Right atrium auricular region (tissue), 2 donors: ENCODE data around the gene SAMD4A. TPM values are rescaled to one million over a fixed set of nuclear protein-coding genes. Genes with fewer than 3 reads are reported as not detected.

Experiments
- DNase-seq: peaks from one replicate; pipeline ENCODE4 v3.0.0-alpha.2; 2019; ENCODE audit warnings: low spot score
- H3K27ac ChIP-seq, 2 donors: fragments of 200-600 bp; sonication (generic); 1 replicate in 1 of 2; 2 replicates in 1 of 2; pipeline ENCODE4 v1.5.1; 2016 to 2019
- H3K27me3 ChIP-seq, 2 donors: fragments of 200-600 bp; sonication (generic); one replicate each; pipeline versions ENCODE4 v1.5.1 to v1.6.0; 2017 to 2019
- H3K36me3 ChIP-seq: fragments of 200-600 bp; sonication (generic); one replicate; pipeline ENCODE4 v1.5.1; 2016
- H3K4me1 ChIP-seq, 2 donors: fragments of 200-600 bp; sonication (generic); one replicate each; pipeline versions ENCODE4 v1.5.1 to v1.6.0; 2017 to 2019
- H3K4me3 ChIP-seq, 2 donors: fragments of 200-600 bp; sonication (generic); 1 replicate in 1 of 2; 2 replicates in 1 of 2; pipeline ENCODE4 v1.5.1; 2017 to 2019; ENCODE audit warnings: mild to moderate bottlenecking in 1 of 2, moderate library complexity in 1 of 2
- H3K9me3 ChIP-seq, 2 donors: fragments of 200-600 bp; sonication (generic); one replicate each; pipeline ENCODE4 v1.5.1; 2019
- CTCF ChIP-seq, 2 donors: fragments of 200-600 bp; sonication (generic); IDR thresholded peaks; one replicate each; pipeline ENCODE4 v1.5.1; 2019; ENCODE audit warnings: antibody characterized with exemption in 2 of 2
- total RNA-seq, 2 donors: library from RNA; depleted of rRNA; stranded (reverse); fragments of >200 nt; gene quantifications; one replicate each; pipeline ENCODE4 v1.1.0, GENCODE V29; 2016

SAMD4A gene
- total RNA-seq, 2 donors from 2014 or later: 74.5 to 102 TPM

DNA sequence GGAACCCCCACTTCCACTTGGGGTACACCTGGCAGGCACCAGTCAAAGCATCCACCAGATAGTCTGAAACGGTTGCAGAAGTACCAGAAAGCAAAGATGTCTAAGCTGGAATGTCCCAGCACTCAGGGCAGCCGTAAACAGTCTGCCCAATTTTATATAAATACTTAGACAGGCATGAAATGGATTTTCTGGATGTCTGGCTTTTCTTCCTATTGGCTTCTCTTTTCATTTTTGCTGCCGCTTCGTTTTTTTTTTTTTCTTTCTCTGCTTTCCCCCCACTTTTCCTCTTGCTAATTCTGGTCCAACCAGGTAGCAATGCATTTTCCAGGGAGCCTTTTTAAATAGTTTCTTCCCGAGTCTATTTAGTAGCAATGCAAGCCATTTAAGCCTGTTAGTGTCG, 168.0 kb downstream of the SAMD4A start:
- no peaks in the 10 kb centered on the region for H3K9me3 ChIP-seq
- no peak for TF ChIP-seq CTCF (IDR thresholded peaks at IDR 0.05)
- no peaks in the 10 kb centered on the region for H3K27me3 ChIP-seq
- DNase-seq: no peak
- H3K27ac ChIP-seq: peak overlapping the region; percentile 20 to 45
- no peak overlapping the region for H3K4me3 ChIP-seq
- peaks cover 0 to 37% of the 10 kb centered on the region in 2 donors for H3K4me1 ChIP-seq
- peaks cover 12% of the 10 kb centered on the region for H3K36me3 ChIP-seq

GRCh38 chr14:54735424-54735823, 168.5 kb downstream of the SAMD4A start:
- Histone ChIP-seq H3K27ac (peak overlapping the region; percentile 20 to 45), H3K4me1 (peaks cover 0 to 32% of the 10 kb centered on the region in 2 donors), H3K36me3 (peaks cover 12% of the 10 kb centered on the region), H3K4me3 (no peak overlapping the region), H3K9me3 (no peaks in the 10 kb centered on the region), H3K27me3 (no peaks in the 10 kb centered on the region)
- no peak for DNase-seq
- TF ChIP-seq CTCF (IDR thresholded peaks at IDR 0.05): no peak

- H3K27ac ChIP-seq: peak overlapping the region in 1 of 2 donors; percentile 61
- H3K4me1 ChIP-seq: peaks cover 0 to 25% of the 10 kb centered on the region in 2 donors
- H3K36me3 ChIP-seq: peaks cover 17% of the 10 kb centered on the region
- no peaks in the 10 kb centered on the region for H3K9me3 ChIP-seq
- no peak overlapping the region for H3K4me3 ChIP-seq
- no peak for TF ChIP-seq CTCF (IDR thresholded peaks at IDR 0.05)
- no peak for DNase-seq
- H3K27me3 ChIP-seq: no peaks in the 10 kb centered on the region
These were observed 170.3 kb downstream of the SAMD4A start for GRCh38 chr14:54737132-54737711.

DNA sequence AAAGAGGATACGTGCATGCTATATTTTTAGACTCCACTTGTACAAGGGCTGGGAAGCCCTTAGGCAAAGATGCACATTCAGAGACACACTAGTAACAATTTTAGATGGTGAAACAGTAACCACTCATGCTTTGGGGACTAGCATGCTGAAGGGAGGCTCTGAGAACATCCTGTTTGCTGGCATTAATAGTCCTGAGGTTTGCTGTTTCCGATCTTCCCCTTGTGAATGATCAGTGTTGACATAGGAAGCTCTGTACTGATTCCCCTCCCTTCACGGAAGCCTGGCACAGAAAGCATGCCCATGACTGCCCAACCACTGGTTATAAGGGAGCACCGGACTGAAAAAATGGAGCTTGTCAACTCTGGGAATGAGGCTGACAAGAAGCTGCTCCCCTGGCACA, 171.1 kb downstream of the SAMD4A start:
- H3K36me3 ChIP-seq: peaks cover 19% of the 10 kb centered on the region
- peak; percentile 52 for DNase-seq
- TF ChIP-seq CTCF (IDR thresholded peaks at IDR 0.05): no peak
- H3K4me3 ChIP-seq: no peak overlapping the region
- H3K27ac ChIP-seq: peak overlapping the region; percentile 6 to 61
- H3K9me3 ChIP-seq: no peaks in the 10 kb centered on the region
- peaks cover 0 to 25% of the 10 kb centered on the region in 2 donors for H3K4me1 ChIP-seq
- no peaks in the 10 kb centered on the region for H3K27me3 ChIP-seq

DNA sequence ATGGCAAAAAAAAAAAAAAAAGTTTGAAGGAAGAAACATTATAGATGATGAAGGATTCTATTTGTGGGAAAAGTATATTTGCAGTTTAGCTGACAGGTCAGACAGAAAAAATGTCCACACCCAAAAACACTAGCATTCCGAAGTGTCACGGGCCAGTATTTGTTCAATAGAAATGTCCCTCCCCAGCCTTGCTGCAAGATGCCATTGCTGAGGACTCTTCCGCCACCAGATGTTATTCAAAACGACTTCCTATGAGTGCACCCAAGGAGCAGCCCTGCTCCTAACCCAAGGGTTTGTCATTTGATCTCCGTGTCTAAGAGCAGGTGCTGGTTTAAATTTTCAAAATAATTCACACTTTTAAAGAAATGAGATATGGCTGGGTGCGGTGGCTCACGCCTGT, 172.6 kb downstream of the SAMD4A start:
- no peaks in the 10 kb centered on the region for H3K27me3 ChIP-seq
- H3K4me3 ChIP-seq: no peak overlapping the region
- peaks cover 19% of the 10 kb centered on the region for H3K36me3 ChIP-seq
- no peak overlapping the region for H3K27ac ChIP-seq
- H3K4me1 ChIP-seq: peaks cover 0 to 25% of the 10 kb centered on the region in 2 donors
- DNase-seq: no peak
- no peak for TF ChIP-seq CTCF (IDR thresholded peaks at IDR 0.05)
- no peaks in the 10 kb centered on the region for H3K9me3 ChIP-seq
